ENCODE data around the gene VPS35L. TPM values are rescaled to one million over a fixed set of nuclear protein-coding genes. Genes with fewer than 3 reads are reported as not detected.

The VPS35L gene
- total RNA-seq, 2 donors from 2014 or later: 37.6 to 47.6 TPM

DNA sequence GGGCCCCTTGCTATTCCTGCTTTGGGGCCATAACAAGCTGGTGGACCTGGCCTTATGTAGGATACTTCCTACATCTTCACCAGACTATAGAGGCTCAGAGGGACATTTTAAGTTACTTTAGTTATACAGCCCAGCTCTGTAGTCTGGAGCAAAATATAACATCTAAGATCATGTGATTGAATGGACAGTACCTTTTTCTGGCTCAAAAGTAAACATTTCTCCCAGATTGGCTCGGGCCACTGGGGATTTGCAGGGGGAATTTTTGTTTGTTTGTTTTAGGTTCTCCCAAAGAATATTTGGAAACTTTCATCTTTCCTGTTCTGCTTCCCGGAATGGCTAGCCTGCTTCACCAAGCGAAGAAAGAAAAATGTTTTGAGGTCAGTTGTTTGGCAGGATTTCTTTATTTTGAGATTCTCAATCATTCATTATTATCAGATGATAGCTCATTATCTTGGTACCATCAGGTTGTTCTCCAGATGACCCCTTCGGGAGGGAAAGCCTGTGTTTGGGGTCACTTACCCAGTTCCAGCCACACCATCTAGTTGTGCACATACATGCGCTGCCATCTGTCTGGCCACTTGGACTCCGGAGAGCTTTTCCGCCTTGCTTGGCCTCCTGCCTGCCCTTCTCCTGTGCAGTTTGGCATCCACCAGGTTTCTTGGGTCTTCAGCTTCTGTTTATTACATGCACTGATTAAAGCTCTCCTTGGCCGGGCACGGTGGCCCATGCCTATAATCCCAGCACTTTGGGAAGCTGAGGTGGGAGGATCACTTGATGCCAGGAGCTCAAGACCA is 179.8 kb downstream of the VPS35L start:
- H3K27me3 Mint-ChIP-seq: peaks cover 9% of the 10 kb centered on the region

DNA sequence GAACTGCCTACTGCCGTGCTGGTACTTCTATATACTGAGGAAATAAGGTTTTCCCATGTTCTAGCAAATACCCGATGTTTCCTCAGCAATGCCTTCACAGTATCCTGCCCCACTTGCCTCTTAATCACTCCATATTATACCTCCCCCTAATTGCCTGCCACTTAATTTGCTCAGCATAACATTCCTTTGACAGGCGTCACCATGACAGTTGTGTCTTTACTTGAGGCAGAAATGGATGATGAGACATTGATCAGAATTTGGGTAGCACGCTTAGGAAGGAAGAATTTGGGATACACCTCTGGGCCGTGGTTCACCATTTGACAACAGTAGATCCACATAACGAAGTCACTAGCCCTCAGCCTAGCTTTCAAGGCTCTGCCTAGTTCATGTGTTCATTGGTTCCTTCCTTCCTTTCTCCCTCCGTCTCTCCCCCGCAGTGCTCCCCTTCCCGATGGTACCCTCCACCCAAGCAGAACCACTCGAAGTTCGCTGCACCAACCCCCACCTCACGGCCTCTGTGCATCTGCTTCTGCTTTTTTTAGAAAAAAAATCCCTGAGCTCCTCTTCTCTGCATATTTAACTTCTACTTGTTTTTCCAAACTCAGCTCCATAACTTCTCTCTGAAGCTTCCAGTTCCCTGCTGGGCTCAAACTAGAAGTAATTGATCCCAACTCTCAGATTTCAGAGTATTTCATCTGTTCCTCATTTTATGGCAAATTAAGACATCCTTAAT is 182.0 kb downstream of the VPS35L start:
- Mint-ChIP-seq H3K36me3 (ENCODE audit: low read depth) (peaks cover 12% of the 10 kb centered on the region), H3K4me3 (no peak overlapping the region)
- no peak for ATAC-seq

More for the DNA sequence above, 179.8 kb downstream of the VPS35L start:
- no peak overlapping the region for H3K27ac Mint-ChIP-seq
- peaks cover 10% of the 10 kb centered on the region for H3K36me3 Mint-ChIP-seq (ENCODE audit: low read depth)
- H3K4me3 Mint-ChIP-seq: no peak overlapping the region
- no peak for ATAC-seq
- DNase-seq: no peak
- H3K9me3 ChIP-seq (ENCODE audit: control insufficient read depth, low read length, poor library complexity, severe bottlenecking): no peaks in the 10 kb centered on the region
- no peaks in the 10 kb centered on the region for H3K4me1 Mint-ChIP-seq

DNA sequence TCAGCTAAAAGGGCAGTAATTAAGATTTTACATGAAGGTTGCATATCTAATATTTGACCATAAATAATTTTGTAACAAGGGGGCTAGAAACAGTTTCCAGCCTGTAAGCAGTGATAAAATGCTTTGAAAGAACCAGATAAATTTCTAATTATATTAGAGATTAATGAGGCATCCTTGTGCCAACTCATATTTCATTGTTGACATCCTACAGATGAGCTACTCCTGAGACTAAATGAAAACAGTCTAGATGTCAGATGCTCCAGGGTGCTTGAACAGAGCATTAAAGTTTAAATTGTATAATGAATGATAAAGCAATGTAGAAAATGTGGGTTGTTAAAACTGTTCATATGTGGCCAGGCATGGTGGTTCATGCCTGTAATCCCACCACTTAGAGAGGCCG is 185.9 kb downstream of the VPS35L start:
- ATAC-seq (no peak), DNase-seq (no peak)
- peaks cover 13% of the 10 kb centered on the region for H3K27me3 Mint-ChIP-seq
- peaks cover 9% of the 10 kb centered on the region for H3K36me3 Mint-ChIP-seq (ENCODE audit: low read depth)
- H3K4me3 Mint-ChIP-seq: no peak overlapping the region
- no peaks in the 10 kb centered on the region for H3K4me1 Mint-ChIP-seq
- no peaks in the 10 kb centered on the region for H3K9me3 ChIP-seq (ENCODE audit: control insufficient read depth, low read length, poor library complexity, severe bottlenecking)
- no peak overlapping the region for H3K27ac Mint-ChIP-seq

More for the DNA sequence above, 182.0 kb downstream of the VPS35L start:
- Mint-ChIP-seq H3K27ac (no peak overlapping the region), H3K27me3 (peaks cover 13% of the 10 kb centered on the region), H3K4me1 (no peaks in the 10 kb centered on the region)
- no peak for DNase-seq
- no peaks in the 10 kb centered on the region for H3K9me3 ChIP-seq (ENCODE audit: control insufficient read depth, low read length, poor library complexity, severe bottlenecking)

DNA sequence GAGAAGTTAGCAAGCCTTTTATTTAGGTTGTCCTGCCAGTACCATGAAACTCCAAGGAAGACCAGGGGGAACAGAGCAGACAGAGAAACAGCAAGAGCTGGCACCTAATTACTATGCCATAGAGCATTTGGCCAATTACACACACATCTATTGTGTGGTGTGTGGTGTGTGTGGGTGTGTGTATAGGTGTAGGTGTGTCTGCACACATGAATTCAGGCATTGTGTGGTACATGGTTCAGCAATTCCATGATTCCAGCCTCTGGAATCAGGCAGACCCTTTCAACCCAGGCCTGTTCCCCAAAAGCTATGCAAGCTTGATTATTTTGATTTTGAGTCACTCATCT is 188.3 kb downstream of the VPS35L start:
- Mint-ChIP-seq H3K36me3 (ENCODE audit: low read depth) (peaks cover 6% of the 10 kb centered on the region), H3K4me3 (no peak overlapping the region), H3K27ac (no peak overlapping the region), H3K4me1 (no peaks in the 10 kb centered on the region), H3K27me3 (peaks cover 13% of the 10 kb centered on the region)
- H3K9me3 ChIP-seq (ENCODE audit: control insufficient read depth, low read length, poor library complexity, severe bottlenecking): no peaks in the 10 kb centered on the region
- ATAC-seq (no peak), DNase-seq (no peak)

DNA sequence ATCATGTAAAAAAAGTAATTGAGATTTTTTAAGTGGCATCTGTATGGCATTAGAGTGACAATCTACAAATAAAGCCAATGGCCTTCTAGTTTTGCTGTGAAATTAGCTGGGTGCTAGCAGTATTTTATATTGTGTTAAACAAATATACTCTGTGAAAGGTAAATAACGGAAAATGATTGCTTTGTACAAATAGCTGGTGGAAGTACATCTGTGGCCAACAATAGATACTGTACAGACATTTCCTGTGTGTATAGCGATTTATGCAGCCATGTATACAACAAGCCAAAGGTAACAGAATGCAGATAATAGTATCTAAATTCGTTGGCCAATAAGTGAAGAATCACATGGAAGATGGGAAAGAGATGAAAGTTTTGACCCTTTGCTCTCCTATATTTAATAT is 189.2 kb downstream of the VPS35L start:
- H3K9me3 ChIP-seq (ENCODE audit: control insufficient read depth, low read length, poor library complexity, severe bottlenecking): no peaks in the 10 kb centered on the region
- peaks cover 6% of the 10 kb centered on the region for H3K36me3 Mint-ChIP-seq (ENCODE audit: low read depth)
- ATAC-seq (no peak), DNase-seq (no peak)
- H3K27me3 Mint-ChIP-seq: peaks cover 10% of the 10 kb centered on the region
- H3K27ac Mint-ChIP-seq: no peak overlapping the region
- no peaks in the 10 kb centered on the region for H3K4me1 Mint-ChIP-seq
- H3K4me3 Mint-ChIP-seq: no peak overlapping the region

DNA sequence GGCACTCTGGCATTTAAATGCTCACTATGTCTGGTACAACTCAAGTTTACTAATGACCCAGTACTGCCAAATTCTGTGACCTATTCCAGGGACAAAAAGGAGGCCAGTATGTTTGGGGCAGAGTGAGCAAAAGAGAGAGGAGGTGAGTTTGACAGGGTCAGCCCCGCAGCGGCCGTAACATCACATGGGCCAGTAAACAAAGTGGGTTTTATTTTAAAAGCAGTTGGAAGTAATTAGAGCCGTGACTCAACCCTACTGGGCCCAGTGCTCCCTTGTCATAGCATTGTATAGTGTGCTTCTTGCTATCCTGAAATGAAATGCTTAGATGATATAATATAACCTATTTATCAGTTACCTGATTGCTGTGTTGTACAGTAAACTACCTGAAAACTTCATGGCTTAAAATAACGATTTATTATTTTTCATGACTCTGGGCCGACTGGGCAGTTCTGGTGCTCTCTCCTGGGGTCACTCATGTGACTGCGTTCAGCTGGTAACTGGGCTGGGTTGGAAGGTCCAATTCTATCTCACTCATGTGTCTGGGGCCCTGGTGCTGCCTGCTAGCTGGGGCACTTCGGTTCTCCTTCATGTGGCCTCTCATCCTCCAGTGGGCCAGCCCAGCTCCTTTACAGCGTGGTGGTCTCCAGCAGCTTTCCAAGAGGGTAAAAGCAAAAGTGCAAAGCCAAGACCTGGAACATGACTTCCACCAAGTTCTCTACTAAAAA is 189.9 kb downstream of the VPS35L start:
- peaks cover 2% of the 10 kb centered on the region for H3K27me3 Mint-ChIP-seq
- H3K36me3 Mint-ChIP-seq (ENCODE audit: low read depth): no peaks in the 10 kb centered on the region
- DNase-seq (no peak), ATAC-seq (no peak)
- no peak overlapping the region for H3K4me3 Mint-ChIP-seq
- no peaks in the 10 kb centered on the region for H3K9me3 ChIP-seq (ENCODE audit: control insufficient read depth, low read length, poor library complexity, severe bottlenecking)
- H3K4me1 Mint-ChIP-seq: no peaks in the 10 kb centered on the region
- H3K27ac Mint-ChIP-seq: no peak overlapping the region

DNA sequence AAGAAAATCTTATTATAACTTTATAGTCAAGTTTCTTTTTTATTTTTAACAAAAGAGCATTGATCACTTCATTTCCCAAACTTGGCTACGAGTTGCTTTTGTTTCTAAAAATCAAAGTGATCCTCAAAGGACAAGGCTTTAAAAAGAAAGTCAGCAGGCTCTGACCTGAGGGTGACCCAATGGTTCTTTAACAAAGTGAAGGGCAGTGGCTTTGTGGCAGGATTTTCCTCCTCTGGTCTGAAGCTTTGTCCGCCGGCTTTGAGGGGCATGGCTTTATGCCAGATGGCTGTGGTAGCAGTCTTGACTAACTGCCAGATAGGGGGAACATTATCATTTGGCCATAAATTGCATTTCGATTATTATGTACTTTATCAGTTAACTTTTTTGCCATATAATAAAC is 191.1 kb downstream of the VPS35L start:
- no peak overlapping the region for H3K27ac Mint-ChIP-seq
- H3K27me3 Mint-ChIP-seq: no peaks in the 10 kb centered on the region
- H3K9me3 ChIP-seq (ENCODE audit: control insufficient read depth, low read length, poor library complexity, severe bottlenecking): no peaks in the 10 kb centered on the region
- H3K4me3 Mint-ChIP-seq: no peak overlapping the region
- DNase-seq: no peak
- ATAC-seq: no peak
- H3K36me3 Mint-ChIP-seq (ENCODE audit: low read depth): no peaks in the 10 kb centered on the region
- no peaks in the 10 kb centered on the region for H3K4me1 Mint-ChIP-seq

DNA sequence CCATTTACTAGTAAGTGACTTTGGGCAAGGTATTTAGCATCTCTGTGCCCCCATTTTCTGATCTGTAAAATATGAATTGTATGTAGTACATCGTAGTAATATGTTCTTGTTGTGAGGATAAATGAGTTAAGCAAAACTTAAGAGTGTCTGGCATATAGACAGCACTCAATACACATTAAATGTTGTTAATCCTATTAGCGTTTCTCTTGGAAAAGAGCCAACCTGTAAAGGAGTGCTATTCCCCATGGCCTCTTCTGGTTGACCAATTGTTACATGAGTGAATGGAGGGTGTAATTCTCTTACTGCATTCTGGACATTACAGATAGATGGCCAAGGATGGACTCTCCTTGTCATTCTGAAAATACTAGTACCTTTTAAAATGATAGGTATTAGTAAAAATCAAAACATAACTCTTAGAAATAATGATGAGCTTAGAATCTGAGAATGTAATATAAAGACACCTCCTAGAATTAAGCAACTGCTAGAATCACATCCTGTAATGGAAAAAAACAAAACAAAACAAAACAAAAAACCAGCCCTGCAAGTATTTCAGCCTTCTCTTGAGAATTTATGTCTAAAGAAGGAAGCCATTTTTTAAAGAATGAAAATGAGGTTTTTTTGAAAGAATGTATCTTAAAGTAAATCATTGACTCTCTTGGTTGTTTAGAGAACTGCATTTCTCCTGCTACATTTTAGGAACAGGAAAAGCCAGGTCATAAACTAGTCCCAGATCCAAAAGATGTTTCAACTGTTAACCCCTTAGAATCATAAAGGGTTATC is 193.1 kb downstream of the VPS35L start:
- Mint-ChIP-seq H3K4me3 (no peak overlapping the region), H3K4me1 (no peaks in the 10 kb centered on the region), H3K36me3 (ENCODE audit: low read depth) (no peaks in the 10 kb centered on the region), H3K27me3 (no peaks in the 10 kb centered on the region), H3K27ac (no peak overlapping the region)
- DNase-seq: no peak
- ATAC-seq: no peak
- H3K9me3 ChIP-seq (ENCODE audit: control insufficient read depth, low read length, poor library complexity, severe bottlenecking): no peaks in the 10 kb centered on the region

DNA sequence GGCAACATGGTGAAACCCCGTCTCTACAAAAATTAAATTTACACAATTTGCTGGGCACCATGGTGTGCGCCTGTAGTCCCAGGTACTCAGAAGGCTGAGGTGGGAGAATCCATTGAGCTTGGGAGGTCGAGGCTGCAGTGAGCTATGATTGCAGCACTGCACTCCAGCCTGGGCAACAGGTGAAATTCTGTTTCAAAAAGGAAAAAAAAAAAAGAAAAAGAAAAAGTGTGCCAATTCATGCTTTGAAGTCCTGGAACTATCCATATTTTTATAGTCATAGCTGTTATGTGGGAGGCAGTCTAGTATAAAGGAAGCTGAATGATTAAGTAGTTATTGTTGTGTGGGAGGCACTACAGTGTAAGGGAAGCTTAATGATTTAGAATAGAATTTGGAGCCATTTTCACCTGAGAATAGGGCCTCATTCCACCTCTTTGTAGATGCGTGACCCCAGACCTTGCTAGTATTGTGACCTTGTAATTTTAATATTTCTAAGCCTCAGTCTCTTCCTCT is 194.1 kb downstream of the VPS35L start:
- H3K36me3 Mint-ChIP-seq (ENCODE audit: low read depth): no peaks in the 10 kb centered on the region

More for the DNA sequence above, 194.1 kb downstream of the VPS35L start:
- no peaks in the 10 kb centered on the region for H3K9me3 ChIP-seq (ENCODE audit: control insufficient read depth, low read length, poor library complexity, severe bottlenecking)
- DNase-seq (no peak), ATAC-seq (no peak)
- Mint-ChIP-seq H3K27ac (no peak overlapping the region), H3K4me3 (no peak overlapping the region), H3K27me3 (no peaks in the 10 kb centered on the region), H3K4me1 (no peaks in the 10 kb centered on the region)

Other genes with a start within 250 kb of the VPS35L start
- under 1 TPM in 1 of 2 donors, not detected in 1; 0.22 TPM for gene TMC5, start 137.8 kb upstream of the VPS35L start, total RNA-seq
- 10 to 100 TPM; 25.1 to 32.0 TPM for gene GDE1, start 33.6 kb upstream of the VPS35L start, total RNA-seq
- gene CCP110, start 31.8 kb upstream of the VPS35L start, total RNA-seq: 10 to 100 TPM; 13.9 to 15.4 TPM
- gene KNOP1, start 162.5 kb downstream of the VPS35L start, total RNA-seq: 1 to 10 TPM; 7.7 to 7.9 TPM
- 1 to 10 TPM; 2.2 to 3.7 TPM for gene IQCK, start 162.6 kb downstream of the VPS35L start, total RNA-seq